ENCODE measurements around the gene DNASE1L2. TPM values are rescaled to one million over a fixed set of nuclear protein-coding genes. Genes with fewer than 3 reads are reported as not detected.
"Not testable (repeated sequence)": the region's sequence is repeated elsewhere in the genome, so short reads cannot be mapped to it uniquely, and the experiment has no call there.

DNASE1L2 gene
- total and polyA plus RNA-seq, 2 donors (not counting 1 experiment from before 2014, with no cell fraction given), result 0.34 to 0.99 TPM

- TF ChIP-seq CTCF (conservative IDR thresholded peaks at IDR 0.05 in 1 of 2, IDR thresholded peaks at IDR 0.05 in 1 of 2; ENCODE audit: low read depth in 1 of 2, low read length in 2 of 2), result no peak
- TF ChIP-seq EZH2 (IDR thresholded peaks at IDR 0.05; ENCODE audit: low read length, missing control alignments), result no peak
- H3K27me3 ChIP-seq (ENCODE audit: control insufficient read depth, insufficient read depth, low read length), result peaks cover 35% of the 10 kb centered on the region
- no peaks in the 10 kb centered on the region for H4K20me1 ChIP-seq (ENCODE audit: control insufficient read depth, extremely low read depth, insufficient read depth, low read length)
- no peak overlapping the region for H2AFZ ChIP-seq (ENCODE audit: low read length)
- no peak for DNase-seq (ENCODE audit: low read depth in 2 of 2)
- no peaks in the 10 kb centered on the region for H3K36me3 ChIP-seq (ENCODE audit: control insufficient read depth, insufficient read depth, low read length)
- no peak overlapping the region for H3K4me3 ChIP-seq (replicated peaks in 1 of 4; ENCODE audit: control extremely low read depth in 1 of 4, insufficient read depth in 1 of 4, low read depth in 3 of 4, low read length in 4 of 4)
- no peak overlapping the region for H3K9ac ChIP-seq (ENCODE audit: insufficient read depth, low read length)
- H3K27ac ChIP-seq (ENCODE audit: insufficient read depth, low read length), result no peak overlapping the region
- H3K4me2 ChIP-seq (ENCODE audit: extremely low read depth, insufficient read depth, low read length), result no peak overlapping the region
- H3K79me2 ChIP-seq (ENCODE audit: control insufficient read depth, insufficient read depth, low read length), result no peaks in the 10 kb centered on the region
- H3K4me1 ChIP-seq (ENCODE audit: control insufficient read depth, extremely low read depth, insufficient read depth, low read length), result no peaks in the 10 kb centered on the region
- H3K9me3 ChIP-seq (ENCODE audit: control insufficient read depth, insufficient read depth, low read depth, low read length), result no peaks in the 10 kb centered on the region
These were observed 35.9 kb upstream of the DNASE1L2 start for GRCh38 chr16:2200313-2200712.

DNA sequence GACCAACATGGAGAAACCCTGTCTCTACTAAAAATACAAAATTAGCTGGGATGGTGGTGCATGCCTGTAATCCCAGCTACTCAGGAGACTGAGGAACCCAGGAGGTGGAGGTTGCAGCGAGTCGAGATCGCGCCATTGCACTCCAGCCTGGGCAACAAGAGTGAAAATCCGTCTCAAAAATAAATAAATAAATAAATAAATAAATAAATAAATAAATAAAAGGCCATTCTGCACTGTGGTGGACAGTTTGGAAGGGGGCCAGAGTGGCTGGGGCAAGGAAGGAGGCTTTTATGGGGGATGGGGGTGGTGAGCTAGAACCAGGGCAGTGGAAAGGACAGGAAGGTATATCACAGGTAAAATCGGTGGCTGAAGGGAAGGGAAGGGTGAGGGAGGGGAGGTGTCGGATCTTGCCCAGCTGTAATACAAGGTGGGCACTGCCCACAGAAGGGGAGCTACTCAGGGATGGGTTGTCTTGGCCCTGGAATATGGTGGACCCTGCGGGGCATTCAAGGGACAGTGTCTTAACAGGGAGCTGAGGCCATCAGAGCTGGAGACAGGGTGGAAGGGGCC is 33.0 kb upstream of the DNASE1L2 start:
- not testable (repeated sequence) for H3K4me2 ChIP-seq (ENCODE audit: extremely low read depth, insufficient read depth, low read length); H2AFZ ChIP-seq (ENCODE audit: low read length); H3K4me3 ChIP-seq (replicated peaks in 1 of 4; ENCODE audit: control extremely low read depth in 1 of 4, insufficient read depth in 1 of 4, low read depth in 3 of 4, low read length in 4 of 4); DNase-seq (ENCODE audit: low read depth in 2 of 2); H3K79me2 ChIP-seq (ENCODE audit: control insufficient read depth, insufficient read depth, low read length); H3K27ac ChIP-seq (ENCODE audit: insufficient read depth, low read length); H3K9ac ChIP-seq (ENCODE audit: insufficient read depth, low read length); H3K9me3 ChIP-seq (ENCODE audit: control insufficient read depth, insufficient read depth, low read depth, low read length); H3K4me1 ChIP-seq (ENCODE audit: control insufficient read depth, extremely low read depth, insufficient read depth, low read length); H4K20me1 ChIP-seq (ENCODE audit: control insufficient read depth, extremely low read depth, insufficient read depth, low read length)
- Histone ChIP-seq H3K36me3 (ENCODE audit: control insufficient read depth, insufficient read depth, low read length) (peaks cover 12% of the 10 kb centered on the region), H3K27me3 (ENCODE audit: control insufficient read depth, insufficient read depth, low read length) (peaks cover 18% of the 10 kb centered on the region)

GRCh38 chr16:2204416-2205103 is 31.7 kb upstream of the DNASE1L2 start:
- Histone ChIP-seq H2AFZ (ENCODE audit: low read length) (peak overlapping the region; percentile 53), H4K20me1 (ENCODE audit: control insufficient read depth, extremely low read depth, insufficient read depth, low read length) (no peaks in the 10 kb centered on the region), H3K27ac (ENCODE audit: insufficient read depth, low read length) (peak overlapping the region; percentile 84)

More at GRCh38 chr16:2204416-2205103, 31.7 kb upstream of the DNASE1L2 start:
- DNase-seq (ENCODE audit: low read depth in 2 of 2), result no peak
- peak overlapping the region; percentile 94 for H3K9ac ChIP-seq (ENCODE audit: insufficient read depth, low read length)
- H3K4me2 ChIP-seq (ENCODE audit: extremely low read depth, insufficient read depth, low read length), result peak overlapping the region; percentile 77
- peaks cover 20% of the 10 kb centered on the region for H3K36me3 ChIP-seq (ENCODE audit: control insufficient read depth, insufficient read depth, low read length)
- peaks cover 2% of the 10 kb centered on the region for H3K4me1 ChIP-seq (ENCODE audit: control insufficient read depth, extremely low read depth, insufficient read depth, low read length)
- TF ChIP-seq EZH2 (IDR thresholded peaks at IDR 0.05; ENCODE audit: low read length, missing control alignments), result no peak
- TF ChIP-seq CTCF (conservative IDR thresholded peaks at IDR 0.05 in 1 of 2, IDR thresholded peaks at IDR 0.05 in 1 of 2; ENCODE audit: low read depth in 1 of 2, low read length in 2 of 2), result no peak
- peaks cover 7% of the 10 kb centered on the region for H3K79me2 ChIP-seq (ENCODE audit: control insufficient read depth, insufficient read depth, low read length)
- no peaks in the 10 kb centered on the region for H3K9me3 ChIP-seq (ENCODE audit: control insufficient read depth, insufficient read depth, low read depth, low read length)
- peak overlapping the region; percentile 62 to 78 (median 69) for H3K4me3 ChIP-seq (replicated peaks in 1 of 4; ENCODE audit: control extremely low read depth in 1 of 4, insufficient read depth in 1 of 4, low read depth in 3 of 4, low read length in 4 of 4)
- peaks cover 7% of the 10 kb centered on the region for H3K27me3 ChIP-seq (ENCODE audit: control insufficient read depth, insufficient read depth, low read length)

All from fibroblast of lung (primary cell).